GM19043 (cell line): ENCODE data around the gene GPR89A.
"Not testable (repeated sequence)": the region's sequence is repeated elsewhere in the genome, so short reads cannot be mapped to it uniquely, and the experiment has no call there.

ENCODE experiments used
- ATAC-seq: cut with Tn5 transposase; IDR thresholded peaks from one replicate; pipeline ENCODE4 v1.9.1; 2021; ENCODE audit warnings: low read depth; ENCODE audit not compliant: unreplicated experiment

The GPR89A gene

DNA sequence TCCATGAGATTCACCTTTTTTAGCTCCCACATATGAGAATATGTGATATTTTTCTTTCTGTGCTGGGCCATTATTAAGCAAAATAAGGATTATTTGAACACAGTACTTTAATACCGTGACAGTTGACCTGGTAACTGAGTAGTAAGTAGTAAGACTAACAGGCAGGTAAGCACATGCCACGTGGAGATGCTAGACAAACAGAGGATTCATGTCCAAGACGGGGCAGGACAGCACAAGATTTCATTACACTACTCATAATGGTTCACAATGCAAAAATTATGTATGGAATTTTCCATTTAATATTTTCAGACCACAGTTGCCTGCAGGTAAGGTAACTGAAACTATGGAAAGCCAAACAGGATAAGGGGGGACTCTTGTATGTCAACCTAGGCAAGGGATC, 77.1 kb downstream of the GPR89A start:
- ATAC-seq, result not testable (repeated sequence)

DNA sequence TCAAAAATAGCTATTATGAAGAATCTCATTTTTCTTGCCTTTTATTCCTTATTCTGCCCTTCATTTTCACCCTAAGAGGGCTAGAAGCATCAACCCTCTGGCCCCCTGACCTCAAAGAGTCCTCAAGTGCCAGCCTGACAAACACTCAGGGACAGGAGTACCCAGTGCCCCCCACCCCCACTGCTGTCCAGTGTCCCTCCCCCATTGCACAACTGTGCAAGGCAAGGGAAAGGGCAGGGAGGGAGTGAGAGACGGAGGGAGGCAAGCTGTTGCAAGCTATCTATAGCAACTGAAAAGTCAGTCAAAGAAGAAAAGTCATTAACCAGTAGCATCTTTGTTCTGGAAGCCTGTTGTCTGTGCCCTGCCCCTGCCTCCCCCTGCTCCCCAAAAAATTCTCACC, 78.3 kb downstream of the GPR89A start:
- not testable (repeated sequence) for ATAC-seq

- ATAC-seq, result no peak
Measured at GRCh38 chr1:145688328-145688727, 80.5 kb downstream of the GPR89A start.

GRCh38 chr1:145688924-145689323, 81.1 kb downstream of the GPR89A start:
- ATAC-seq, result no peak

- ATAC-seq, result no peak
Measured at GRCh38 chr1:145689922-145690321, 82.1 kb downstream of the GPR89A start.

DNA sequence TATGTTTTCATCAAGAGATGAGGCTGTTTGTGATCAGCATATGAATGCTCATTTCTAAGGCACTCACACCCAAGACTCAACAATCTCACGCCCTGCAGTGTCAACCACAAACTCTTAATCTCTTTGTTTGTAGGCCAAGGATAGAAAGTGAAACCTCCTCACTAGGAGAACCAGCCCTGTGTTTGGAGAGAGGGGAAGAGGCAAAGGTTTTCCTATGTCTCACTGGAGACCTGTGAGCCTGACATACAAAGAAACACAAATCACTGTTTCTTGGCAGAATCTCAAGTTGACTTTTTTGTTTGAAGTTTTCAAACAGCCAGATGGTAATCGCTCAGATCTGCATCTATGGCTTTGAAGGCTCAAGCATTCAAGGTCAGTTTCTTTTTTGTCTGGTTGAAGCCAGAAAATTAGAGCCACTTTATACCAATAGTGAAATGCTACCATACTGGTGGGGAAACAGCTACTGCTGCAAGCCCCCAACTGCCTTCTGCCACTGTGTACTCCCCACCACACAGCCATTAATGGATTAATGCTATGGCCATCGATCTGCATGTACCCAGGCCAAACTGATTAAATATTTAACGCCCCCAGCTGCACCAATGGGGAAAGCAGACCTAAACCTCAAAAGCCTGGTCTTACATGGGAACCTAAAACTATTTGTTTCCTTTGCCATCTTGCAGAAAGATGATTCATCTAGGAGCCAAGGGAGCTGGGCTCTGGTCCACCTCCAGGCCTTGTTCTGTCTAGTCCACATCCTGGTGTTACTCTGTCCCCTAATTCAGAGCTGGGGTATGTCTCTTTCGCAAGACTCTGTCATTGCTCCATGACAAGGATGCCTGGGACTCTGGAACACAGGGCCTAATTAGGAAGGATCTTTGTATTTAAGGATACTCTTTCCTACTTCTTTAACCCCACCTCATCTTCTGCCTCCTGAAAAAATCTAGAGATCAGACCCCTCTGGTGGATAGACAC, 83.1 kb downstream of the GPR89A start:
- peak; percentile 84 for ATAC-seq

- ATAC-seq, result no peak
Measured at GRCh38 chr1:145692785-145693443, 85.1 kb downstream of the GPR89A start.

DNA sequence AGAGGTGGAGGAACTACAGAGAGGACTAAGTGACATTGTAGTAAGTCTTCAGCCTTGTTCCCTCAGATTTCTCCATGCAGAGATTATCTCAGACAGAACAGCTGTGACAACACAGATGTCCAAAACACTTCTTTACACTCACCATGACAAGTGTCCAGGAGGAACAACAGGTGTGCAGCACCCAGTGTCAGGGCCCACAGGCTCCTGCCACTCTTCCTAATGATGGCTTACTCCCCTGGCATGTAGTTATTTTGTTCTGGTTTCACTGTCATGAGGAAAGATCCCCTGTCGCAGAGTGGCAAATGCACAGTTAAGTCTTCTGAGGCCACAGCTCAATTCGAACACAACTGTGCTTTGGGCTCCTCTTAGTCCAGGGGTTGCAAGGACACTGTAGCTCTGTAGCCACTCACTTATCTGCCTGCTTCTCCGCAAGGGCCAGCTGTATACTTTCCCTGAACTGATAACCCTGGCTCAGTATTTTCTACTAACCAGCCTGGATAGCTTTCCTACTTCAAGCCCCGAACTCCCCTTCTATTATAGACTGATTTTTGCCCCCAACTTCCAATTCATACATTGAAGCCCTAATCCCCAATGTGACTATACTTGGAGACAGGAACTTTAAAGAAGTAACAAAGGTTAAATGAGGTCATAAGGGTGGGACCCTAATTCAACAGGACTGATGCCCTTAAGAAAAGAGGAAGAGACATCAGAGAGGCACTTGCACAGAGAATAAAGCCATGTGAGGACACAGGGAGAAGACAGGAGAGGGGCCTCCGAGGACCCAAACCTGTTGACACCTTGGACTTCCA, 88.2 kb downstream of the GPR89A start:
- no peak for ATAC-seq

DNA sequence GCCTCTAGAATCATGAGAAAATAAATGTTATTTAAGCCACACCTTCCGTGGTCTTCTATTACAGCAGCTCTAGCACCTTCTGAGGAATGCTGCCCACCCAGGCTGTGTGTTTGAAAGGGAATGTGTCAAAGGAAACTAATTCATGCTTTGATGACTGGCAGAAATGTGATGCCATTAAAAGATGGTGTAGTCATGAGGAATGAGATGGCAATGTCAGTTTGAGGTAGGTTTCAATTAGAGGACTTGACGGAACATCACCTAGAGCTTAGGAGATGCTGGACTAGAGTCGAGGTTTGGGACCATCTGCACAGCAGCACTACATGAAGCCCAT, 88.8 kb downstream of the GPR89A start:
- ATAC-seq, result no peak

- no peak for ATAC-seq
Measured at GRCh38 chr1:145701306-145701862, 93.6 kb downstream of the GPR89A start.

DNA sequence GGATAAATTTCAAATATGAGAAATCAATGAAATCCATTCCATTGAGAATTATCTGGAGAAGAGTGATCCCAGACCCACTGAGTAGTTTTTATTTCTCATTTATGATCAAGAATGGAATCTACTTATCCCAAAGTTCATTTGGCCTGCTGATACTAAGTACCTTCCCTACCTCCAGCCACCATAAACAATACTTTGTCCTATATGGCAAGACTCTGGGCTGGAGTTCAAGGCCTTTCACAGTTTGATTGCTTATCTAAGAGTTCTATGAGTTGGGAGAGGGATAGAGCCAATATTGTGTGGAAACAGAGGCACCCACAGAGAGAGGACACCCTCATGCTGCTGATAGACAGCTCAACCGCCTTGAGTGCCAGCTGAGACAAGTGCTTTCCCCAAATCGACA, 94.3 kb downstream of the GPR89A start:
- no peak for ATAC-seq

DNA sequence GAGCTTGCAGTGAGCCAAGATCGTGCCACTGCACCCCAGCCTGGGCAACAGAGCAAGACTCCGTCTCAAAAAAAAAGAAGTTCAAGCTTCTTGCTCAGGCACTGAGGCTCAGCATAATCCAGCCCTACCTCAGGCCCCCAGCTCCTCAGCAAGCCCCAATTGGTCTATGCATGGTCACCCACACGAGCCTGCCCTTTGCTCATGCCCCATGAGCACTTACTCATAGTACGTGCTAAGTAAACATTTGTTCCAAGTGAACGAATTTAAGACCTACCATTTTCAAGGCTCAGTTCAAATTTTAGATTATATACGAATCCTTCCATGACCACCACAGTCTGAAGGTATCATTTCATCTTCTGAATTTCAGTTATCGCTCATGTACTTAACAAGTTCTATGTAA, 95.0 kb downstream of the GPR89A start:
- no peak for ATAC-seq

DNA sequence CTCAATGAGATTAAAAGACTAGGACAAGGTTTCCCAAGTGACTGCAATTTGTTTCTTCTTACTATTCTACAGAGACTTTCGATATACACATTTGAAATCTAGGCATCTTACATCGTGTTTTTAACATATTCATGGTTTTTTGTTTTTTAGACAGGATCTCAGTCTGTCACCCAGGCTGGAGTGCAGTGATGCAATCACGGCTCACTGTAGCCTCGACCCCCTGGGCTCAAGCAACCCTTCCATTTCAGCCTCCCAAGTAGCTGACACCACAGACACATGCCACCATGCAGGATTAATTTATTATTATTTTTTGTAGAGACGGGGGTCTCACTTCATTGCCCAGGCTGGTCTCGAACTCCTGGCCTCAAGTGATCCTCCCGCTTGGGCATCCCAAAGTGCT, 97.8 kb downstream of the GPR89A start:
- ATAC-seq, result no peak

DNA sequence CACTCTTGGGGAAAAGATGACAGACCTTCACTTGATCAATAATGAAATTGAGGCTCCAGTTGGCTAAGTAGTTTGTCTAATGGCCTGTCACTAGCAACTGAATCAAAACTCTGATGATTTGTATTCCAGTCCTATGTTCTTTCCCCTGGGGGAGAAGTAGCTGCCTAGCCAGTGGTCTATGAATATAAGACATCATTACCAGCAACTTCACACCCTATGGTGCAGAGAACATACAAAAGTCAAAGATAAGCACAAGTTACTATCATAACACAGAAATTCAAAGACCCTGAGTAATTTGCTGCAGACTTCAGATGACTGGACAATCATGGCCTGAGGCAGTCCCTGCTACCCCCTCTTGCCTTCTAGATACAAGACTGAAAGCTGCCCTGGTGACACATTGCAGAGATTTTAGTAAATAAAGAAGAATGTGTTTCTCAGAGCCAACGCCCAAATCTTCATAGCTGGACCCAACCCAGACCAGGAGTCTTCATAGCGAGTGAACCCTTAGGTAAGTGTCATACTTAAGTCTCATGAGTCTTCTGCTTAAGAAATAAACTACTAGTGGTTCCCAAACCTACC, 98.4 kb downstream of the GPR89A start:
- no peak for ATAC-seq

GRCh38 chr1:145707183-145707867, 99.5 kb downstream of the GPR89A start, which contains the start of gene PDZK1:
TSS of gene PDZK1 (minus strand) at chr1:145707368. CDS start at chr1:145688021, 19,347 bp downstream.
- ATAC-seq, result no peak

- no peak for ATAC-seq
Measured at GRCh38 chr1:145708063-145708462, 100.3 kb downstream of the GPR89A start.

DNA sequence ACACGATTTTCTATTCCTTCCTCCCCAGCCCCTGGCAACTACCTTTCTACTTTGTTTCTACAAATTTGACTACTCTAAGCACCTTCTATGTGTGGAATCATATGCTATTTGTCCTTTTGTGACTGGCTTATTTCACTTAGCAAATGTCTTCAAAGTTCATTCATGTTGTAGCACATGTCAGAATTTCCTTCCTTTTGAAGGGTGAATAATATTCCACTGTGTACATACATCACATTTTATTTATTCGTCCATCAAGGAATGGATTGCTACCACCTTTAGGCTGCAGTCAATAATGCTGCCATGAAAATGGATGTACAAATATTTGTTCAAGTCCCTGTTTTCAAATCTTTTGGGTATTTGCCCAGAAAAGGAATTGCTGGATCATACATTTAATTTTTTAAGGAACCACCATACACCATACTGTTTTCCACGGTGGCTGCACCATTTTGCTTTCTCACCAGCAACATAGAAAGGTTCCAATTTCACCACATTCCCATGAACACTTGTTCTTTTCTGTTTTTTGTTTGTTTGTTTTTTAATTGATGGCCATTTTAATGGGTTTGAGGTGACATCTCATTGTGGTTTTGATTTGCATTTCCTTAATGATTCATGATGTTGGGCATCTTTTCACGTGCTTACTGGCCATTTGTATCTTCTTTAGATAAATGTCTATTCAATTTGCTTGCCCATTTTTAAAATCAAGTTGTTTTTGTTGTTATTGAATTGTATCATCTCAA, 102.7 kb downstream of the GPR89A start:
- no peak for ATAC-seq

DNA sequence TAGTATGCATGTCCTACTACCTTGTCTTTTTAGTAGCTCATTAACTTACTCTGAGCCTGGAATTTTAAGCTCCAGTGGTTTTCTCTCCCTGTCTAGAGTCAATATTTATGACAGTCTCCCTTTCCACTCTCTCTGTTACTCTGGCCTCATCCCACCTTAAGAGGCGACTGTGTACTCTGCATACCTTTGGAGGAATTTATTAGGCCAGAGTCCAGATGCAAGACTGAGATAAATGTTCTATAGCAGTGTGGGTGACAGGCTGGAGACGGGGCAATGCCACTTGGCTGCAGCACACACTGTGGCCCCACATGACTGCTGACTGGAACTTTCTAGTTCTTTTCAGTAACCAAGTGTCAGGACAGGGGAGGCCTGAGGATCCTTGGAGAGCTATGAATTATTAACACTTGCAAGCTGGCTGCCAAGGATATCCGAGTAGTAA, 103.4 kb downstream of the GPR89A start:
- ATAC-seq, result no peak

DNA sequence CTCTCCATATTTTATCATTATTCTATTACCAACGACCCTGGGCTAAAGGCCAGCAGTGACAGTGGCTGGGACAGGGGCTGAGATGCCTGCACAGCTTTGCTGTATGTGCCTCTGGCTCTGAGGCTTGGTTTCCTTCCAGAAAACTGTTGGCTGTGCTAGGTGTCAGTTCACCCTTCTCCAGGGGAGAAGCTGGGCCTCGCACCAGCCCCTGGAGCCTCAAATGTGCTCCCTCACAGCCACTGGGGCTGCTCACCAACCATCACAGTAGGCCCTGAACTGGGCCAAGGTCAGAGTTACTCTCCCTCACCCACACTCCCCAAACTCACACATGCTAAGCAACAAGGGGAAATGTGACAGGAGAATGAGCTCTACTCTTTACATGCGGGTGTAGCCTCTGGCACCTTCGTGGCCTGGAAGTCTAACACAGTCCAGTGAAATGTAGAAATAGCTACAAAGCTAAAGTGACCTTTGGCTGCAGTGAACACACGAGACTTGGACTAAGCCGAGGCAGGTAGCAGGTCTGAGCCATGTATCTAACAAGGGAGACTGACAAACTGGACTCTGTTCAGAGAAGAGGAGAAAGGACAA, 106.8 kb downstream of the GPR89A start:
- no peak for ATAC-seq
